Measurements from ENCODE around the gene TMEM219.

TMEM219 gene

DNA sequence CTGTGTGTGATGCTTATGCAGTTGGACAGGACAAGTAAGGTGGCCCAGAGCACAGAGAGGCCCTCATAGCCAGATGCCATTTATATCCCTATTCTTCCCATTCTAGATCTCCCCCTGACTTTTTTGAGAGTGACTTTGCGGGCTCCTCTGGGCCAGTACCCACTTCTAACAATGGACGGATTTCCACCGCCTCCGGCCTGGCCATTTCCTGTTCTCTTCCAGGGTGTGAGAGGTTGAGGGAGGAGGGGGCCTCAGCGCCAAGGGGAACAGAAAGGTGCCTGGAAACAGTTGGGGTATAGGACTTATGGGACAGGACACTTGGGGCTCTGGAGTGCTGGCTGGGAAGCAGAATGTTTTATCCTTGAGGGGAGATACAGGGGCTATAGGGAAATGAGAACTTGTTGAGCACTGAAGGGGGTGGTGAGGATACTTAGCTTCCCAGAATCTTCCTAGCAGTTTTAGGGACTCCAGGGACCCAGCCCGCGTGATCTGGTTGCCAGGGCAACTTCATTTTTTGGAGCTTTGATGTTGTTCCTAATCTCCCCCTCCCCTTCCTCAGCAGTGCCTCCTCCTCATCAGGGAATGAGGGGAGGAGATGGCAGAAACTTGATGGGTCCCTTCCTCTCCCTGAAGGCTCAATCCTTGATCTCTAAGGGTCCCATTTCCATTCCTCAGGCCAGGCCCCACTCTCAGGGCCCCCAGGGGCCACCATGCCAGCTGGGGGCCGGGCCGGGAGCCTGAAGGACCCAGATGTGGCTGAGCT is 15.4 kb downstream of the TMEM219 start:
- intact Hi-C loops (cut with DNase I): no loop called here
- peak in 3 of 10 donors; percentile 39 to 66 (median 50) for DNase-seq

DNA sequence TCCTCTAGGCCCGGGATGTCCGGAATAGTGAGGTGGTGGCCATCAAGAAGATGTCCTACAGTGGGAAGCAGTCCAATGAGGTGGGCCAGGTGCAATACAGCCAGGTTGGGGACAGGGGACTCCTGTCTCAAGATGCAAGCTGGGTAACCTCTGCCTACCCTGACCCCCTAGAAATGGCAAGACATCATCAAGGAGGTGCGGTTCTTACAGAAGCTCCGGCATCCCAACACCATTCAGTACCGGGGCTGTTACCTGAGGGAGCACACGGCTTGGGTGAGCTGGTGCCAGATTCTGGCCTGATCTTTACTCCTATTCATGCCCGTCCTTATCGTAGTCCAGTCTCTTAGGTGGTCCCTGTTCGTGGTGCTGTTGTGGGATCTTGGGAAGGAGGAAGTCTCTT is 16.2 kb downstream of the TMEM219 start:
- intact Hi-C loops (cut with DNase I): no loop called here
- DNase-seq: peak in 2 of 10 donors; percentile 0 to 35

GRCh38 chr16:29978564-29979270 is 16.8 kb downstream of the TMEM219 start:
- intact Hi-C loops (cut with DNase I): no loop called here
- DNase-seq: peak in 3 of 10 donors; percentile 35 to 57 (median 56)

DNA sequence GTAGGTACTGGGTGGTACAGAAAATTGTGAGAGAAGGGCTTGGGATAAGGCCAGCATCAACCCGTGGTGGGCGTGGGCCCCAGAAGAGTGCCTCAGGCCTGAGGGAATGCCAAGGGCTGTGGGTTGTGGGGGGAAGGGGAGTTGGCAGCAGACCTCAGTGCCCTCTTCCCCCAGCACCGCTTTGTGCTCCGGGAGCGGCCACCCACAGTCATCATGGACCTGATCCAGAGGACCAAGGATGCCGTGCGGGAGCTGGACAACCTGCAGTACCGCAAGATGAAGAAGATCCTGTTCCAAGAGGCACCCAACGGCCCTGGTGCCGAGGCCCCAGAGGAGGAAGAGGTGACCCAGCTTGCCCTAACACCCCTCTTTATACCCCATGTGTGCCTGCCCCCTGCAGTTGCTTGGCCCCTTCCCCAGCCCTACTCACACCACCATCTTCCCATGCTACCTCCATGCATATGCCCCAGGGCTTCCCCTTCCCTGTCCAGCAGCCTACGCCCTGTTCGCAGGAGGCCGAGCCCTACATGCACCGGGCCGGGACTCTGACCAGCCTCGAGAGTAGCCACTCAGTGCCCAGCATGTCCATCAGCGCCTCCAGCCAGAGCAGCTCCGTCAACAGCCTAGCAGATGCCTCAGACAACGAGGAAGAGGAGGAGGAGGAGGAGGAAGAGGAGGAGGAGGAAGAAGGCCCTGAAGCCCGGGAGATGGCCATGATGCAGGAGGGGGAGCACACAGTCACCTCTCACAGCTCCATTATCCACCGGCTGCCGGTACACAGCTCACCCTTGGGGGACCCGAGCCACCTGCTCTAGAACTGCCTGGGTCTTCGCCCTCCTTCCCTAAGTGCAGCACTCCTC is 20.9 kb downstream of the TMEM219 start:
- peak in 3 of 10 donors; percentile 24 to 73 (median 56) for DNase-seq
- intact Hi-C loops (cut with DNase I): no loop called here

DNA sequence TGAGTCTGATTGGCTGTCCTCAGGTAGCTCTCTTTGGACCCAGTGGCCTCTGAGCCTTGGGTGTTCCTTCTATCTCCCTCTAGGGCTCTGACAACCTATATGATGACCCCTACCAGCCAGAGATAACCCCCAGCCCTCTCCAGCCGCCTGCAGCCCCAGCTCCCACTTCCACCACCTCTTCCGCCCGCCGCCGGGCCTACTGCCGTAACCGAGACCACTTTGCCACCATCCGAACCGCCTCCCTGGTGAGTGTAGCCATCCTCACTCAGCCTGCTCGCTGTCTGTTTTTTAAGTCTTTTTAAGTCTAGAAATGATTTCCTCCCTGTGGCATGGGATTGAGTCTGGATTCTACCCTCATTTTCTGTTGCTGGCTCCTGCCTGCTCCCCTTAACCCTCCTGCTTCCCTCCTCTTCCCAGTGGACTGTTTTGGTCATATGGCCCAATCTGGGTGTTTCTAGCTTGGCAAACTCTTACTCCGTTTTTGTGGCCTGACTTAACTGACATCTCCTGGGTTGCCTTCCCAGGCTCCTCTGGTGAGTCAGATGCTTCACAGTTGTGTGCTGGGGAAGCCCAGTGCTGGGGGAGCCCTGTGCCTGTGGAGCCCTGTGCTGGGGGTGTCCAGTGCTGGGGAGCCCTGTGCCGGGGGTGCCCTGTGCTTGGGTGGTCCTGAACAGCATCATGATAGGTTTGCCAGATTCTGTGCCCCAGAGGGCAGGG is 21.7 kb downstream of the TMEM219 start:
- DNase-seq: peak in 3 of 10 donors; percentile 28 to 46 (median 30)
- intact Hi-C loops (cut with DNase I): no loop called here

DNA sequence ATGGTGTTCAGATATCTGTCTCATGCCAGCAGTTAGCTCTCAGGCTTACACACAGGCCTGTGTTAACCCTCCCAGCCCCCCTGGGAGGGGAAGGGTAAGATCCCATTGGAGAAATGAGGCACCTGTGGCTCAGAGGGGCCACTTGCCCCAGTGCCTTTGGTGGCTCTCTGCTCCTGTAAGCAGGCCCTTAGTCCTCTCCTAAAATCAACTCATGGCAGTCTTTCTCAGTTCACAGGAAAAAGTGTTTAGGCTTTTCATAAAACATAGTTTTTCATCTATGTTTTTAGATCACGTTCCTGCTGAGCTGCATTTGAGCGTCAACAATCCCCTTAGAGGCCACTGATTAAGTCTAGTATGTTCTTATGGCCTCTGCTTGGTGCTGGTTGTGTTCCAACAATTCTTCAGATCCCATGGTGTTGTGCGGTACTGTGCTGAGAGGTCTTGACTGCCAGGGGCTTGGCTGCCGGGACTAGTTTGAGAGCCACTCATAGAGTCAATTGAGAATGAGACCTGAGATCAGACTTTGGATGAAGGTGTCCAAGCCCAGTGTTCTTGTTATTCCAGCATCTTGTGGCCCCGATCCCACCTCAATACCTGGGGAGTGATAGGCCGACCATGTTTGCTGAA is 22.4 kb downstream of the TMEM219 start:
- intact Hi-C loops (cut with DNase I): no loop called here
- DNase-seq: peak in 2 of 10 donors; percentile 14 to 35

GRCh38 chr16:29984764-29985147 is 22.9 kb downstream of the TMEM219 start:
- intact Hi-C loops (cut with DNase I): no loop called here
- peak in 1 of 10 donors; percentile 0 for DNase-seq

DNA sequence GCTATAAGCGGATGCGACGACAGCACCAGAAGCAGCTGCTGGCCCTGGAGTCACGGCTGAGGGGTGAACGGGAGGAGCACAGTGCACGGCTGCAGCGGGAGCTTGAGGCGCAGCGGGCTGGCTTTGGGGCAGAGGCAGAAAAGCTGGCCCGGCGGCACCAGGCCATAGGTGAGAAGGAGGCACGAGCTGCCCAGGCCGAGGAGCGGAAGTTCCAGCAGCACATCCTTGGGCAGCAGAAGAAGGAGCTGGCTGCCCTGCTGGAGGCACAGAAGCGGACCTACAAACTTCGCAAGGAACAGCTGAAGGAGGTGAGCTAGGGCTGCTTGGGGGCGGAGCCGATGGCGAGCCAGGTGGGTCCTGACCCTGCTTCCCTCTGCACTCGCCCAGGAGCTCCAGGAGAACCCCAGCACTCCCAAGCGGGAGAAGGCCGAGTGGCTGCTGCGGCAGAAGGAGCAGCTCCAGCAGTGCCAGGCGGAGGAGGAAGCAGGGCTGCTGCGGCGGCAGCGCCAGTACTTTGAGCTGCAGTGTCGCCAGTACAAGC is 23.5 kb downstream of the TMEM219 start:
- intact Hi-C loops (cut with DNase I): no loop called here
- DNase-seq: peak in 3 of 10 donors; percentile 64 to 74 (median 67)

DNA sequence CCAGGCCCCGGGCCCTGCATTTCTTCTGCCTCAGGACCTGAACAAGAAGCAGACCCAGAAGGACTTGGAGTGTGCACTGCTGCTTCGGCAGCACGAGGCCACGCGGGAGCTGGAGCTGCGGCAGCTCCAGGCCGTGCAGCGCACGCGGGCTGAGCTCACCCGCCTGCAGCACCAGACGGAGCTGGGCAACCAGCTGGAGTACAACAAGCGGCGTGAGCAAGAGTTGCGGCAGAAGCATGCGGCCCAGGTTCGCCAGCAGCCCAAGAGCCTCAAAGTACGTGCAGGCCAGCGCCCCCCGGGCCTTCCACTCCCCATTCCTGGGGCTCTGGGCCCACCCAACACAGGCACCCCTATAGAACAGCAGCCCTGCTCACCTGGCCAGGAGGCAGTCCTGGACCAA is 24.4 kb downstream of the TMEM219 start:
- DNase-seq: peak in 3 of 10 donors; percentile 33 to 79 (median 71)
- intact Hi-C loops (cut with DNase I): no loop called here

DNA sequence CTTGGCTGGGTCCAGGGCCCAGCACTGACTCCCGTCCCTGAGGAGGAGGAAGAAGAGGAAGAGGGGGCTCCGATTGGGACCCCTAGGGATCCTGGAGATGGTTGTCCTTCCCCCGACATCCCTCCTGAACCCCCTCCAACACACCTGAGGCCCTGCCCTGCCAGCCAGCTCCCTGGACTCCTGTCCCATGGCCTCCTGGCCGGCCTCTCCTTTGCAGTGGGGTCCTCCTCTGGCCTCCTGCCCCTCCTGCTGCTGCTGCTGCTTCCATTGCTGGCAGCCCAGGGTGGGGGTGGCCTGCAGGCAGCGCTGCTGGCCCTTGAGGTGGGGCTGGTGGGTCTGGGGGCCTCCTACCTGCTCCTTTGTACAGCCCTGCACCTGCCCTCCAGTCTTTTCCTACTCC is 25.1 kb downstream of the TMEM219 start:
- intact Hi-C loops (cut with DNase I): no loop called here
- DNase-seq: peak in 3 of 10 donors; percentile 29 to 59 (median 34)

GRCh38 chr16:29987371-29988085 is 25.6 kb downstream of the TMEM219 start:
- intact Hi-C loops (cut with DNase I): no loop called here
- peak in 3 of 10 donors; percentile 54 to 84 (median 61) for DNase-seq

GRCh38 chr16:29988346-29989075 is 26.6 kb downstream of the TMEM219 start:
- peak in 3 of 10 donors; percentile 22 to 66 (median 39) for DNase-seq
- intact Hi-C loops (cut with DNase I): no loop called here

GRCh38 chr16:29989111-29989858 is 27.4 kb downstream of the TMEM219 start:
- DNase-seq: peak in 3 of 10 donors; percentile 15 to 43 (median 27)
- intact Hi-C loops (cut with DNase I): no loop called here

- intact Hi-C loops (cut with DNase I): loop anchor here (10.0 kb wide), 1 partner anchor 175 kb away; the partner anchor contains the start of genes PAGR1 and PRRT2
- DNase-seq: peak in 2 of 10 donors; percentile 10 to 18
Measured at GRCh38 chr16:29990034-29990433, 28.2 kb downstream of the TMEM219 start.

DNA sequence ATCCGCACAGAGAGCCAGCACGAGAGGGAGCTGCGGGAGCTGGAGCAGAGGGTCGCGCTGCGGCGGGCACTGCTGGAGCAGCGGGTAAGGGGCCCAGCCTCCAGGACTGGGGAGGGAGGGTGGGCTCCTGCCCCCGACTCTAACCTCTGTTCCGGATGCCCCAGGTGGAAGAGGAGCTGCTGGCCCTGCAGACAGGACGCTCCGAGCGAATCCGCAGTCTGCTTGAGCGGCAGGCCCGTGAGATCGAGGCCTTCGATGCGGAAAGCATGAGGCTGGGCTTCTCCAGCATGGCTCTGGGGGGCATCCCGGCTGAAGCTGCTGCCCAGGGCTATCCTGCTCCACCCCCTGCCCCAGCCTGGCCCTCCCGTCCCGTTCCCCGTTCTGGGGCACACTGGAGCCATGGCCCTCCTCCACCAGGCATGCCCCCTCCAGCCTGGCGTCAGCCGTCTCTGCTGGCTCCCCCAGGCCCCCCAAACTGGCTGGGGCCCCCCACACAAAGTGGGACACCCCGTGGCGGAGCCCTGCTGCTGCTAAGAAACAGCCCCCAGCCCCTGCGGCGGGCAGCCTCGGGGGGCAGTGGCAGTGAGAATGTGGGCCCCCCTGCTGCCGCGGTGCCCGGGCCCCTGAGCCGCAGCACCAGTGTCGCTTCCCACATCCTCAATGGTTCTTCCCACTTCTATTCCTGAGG is 29.1 kb downstream of the TMEM219 start:
- intact Hi-C loops (cut with DNase I): loop anchor here (10.0 kb wide), 1 partner anchor 176 kb away; the partner anchor contains the start of genes PAGR1 and PRRT2
- peak in 3 of 10 donors; percentile 49 to 73 (median 67) for DNase-seq

GRCh38 chr16:29991571-29991904 is 29.7 kb downstream of the TMEM219 start:
- peak in 2 of 10 donors; percentile 37 to 67 for DNase-seq
- intact Hi-C loops (cut with DNase I): loop anchor here (10.0 kb wide), 1 partner anchor 177 kb away; the partner anchor contains the start of genes PAGR1 and PRRT2
